IPS-NIHi11 (cell line): ENCODE results near the gene GRID1.
"Not testable (repeated sequence)": the region's sequence is repeated elsewhere in the genome, so short reads cannot be mapped to it uniquely, and the experiment has no call there.

Source experiments
- DNase-seq: peaks from one replicate; pipeline ENCODE4 v3.0.0; 2012; ENCODE audit warnings: mixed read lengths, low spot score

Gene GRID1

GRCh38 chr10:86190291-86190690, 176.3 kb downstream of the GRID1 start:
- no peak for DNase-seq

GRCh38 chr10:86189891-86190290, 176.7 kb downstream of the GRID1 start:
- DNase-seq: no peak

DNA sequence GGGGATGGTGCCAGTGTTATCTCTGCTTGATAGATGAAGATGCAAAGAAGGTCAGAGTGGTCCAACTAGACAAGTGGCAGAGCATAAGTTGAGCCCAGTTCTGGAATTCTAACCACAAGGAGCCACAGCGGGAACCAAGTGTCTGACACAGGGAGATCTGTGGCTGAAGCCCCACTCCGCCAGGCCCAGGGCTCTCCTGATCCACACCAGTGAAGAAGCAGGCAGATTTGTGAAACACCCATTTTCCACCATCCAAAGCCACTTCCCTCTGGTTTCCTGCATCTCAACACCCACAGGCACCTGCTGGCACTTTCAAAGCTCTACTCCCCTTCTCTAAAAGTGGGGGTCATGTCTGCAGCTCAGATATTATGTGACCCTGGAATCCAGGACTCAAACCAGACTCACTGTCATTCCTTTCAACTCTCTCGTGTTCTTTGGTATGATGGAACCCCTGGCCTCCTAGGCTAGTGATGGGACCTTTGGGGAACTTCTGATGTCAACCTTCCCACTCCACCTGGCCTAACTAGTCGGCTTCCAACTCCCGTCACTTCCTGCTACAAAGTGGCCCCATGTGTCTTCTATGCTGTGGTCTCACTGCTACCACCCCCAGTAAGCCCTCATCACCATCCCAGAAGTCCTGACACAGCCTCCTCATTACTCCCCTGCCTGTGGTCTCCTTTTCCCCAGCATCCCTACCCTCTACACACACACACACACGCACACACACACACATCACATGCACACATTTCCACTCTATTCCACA, 177.6 kb downstream of the GRID1 start:
- no peak for DNase-seq

GRCh38 chr10:86188326-86188725, 178.3 kb downstream of the GRID1 start:
- DNase-seq: no peak

DNA sequence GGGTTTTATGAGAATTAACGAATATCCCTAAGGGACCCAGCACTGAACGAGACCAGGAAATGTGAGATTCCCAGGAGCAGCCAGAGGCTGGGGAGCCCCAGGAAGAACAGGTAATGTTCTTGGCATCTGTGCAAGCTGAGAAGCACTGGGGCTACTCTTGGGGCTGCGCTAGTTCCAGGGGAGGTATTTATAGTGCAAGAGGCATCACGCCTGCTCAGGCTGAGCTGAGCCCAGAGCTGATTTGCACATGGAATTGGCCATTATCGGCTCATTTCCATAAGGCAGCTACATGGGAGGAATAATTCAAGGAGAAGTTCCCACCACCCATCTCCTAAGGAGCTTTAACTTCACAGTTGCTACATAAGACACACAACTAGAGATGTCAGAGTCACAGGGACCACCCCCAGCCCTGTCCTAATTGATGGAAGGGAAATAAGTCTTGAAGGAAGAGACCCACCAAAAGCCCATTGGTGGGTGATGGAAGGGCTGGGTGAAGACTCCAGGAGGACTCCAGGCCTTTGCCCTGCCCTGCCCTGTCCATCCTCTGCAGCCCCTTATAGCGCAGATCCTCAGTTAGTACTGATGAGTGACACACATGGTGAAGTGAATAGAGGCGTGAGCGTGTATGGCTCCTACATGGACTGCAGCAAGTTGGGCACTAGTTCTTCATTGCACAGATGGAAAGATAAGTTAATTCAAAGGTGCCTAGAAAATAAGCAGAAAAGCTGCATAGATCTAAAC, 178.9 kb downstream of the GRID1 start:
- no peak for DNase-seq

- no peak for DNase-seq
Measured at GRCh38 chr10:86186633-86187032, 180.0 kb downstream of the GRID1 start.

GRCh38 chr10:86182595-86182994, 184.0 kb downstream of the GRID1 start:
- no peak for DNase-seq

- no peak for DNase-seq
Measured at GRCh38 chr10:86182150-86182549, 184.4 kb downstream of the GRID1 start.

DNA sequence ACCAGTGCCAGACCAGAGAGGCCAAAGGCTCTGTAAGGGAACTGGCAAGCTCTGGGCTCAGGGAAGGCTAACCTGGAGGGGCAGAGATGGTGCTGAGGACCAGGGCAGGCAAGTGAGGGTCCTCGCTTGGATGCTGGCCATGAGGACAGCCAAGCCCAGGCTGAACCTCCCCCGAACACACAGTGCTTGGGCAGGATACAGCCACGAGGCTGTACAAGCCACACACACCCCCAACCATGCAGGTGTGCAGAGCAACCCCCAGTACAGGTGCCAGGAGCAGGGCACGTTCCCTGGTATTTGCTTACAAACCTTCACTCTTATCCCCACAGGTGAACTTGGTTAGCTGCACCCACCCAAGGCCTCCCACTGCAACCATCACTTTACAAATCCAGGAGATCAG, 185.7 kb downstream of the GRID1 start:
- DNase-seq: no peak

DNA sequence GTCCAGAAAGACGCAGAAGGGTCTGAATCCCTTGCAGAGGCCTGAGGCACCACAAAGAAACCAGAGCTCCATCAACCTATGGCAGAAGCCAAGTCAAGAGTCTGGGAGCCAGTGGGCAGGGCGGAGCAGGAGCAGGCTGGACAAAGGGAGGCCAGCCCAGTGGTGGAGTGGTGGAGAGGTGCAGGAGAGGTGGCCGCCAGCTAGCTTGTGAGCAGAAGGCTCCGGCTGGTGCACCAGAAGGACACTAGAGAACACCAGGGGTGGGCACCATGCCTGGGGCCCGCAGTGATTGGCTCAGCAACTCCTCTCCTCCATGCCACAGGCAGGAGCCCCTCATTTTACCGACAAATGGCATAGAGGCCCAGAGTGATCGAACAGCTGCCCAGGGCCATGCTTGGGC, 186.6 kb downstream of the GRID1 start:
- no peak for DNase-seq

DNA sequence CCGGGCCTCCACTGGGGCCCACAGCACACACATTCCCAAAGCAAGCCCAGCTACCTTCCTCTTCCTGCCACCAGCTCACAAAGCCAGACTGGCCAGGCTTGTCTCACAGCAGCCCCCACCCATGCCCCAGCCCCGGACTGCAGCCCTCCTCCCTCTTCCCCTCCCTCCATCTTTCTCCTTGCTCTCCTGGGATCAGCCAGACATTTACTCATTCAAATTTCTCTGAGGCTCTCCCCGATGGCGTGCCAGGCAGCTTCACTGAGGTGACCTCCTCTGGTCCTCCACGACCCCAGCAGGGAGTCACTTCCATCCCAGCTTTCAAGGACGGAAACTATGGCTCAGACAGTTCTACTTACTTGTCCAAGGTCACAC, 187.5 kb downstream of the GRID1 start:
- DNase-seq: no peak

- DNase-seq: peak; percentile 87
Measured at GRCh38 chr10:86178401-86179152, 188.0 kb downstream of the GRID1 start.

DNA sequence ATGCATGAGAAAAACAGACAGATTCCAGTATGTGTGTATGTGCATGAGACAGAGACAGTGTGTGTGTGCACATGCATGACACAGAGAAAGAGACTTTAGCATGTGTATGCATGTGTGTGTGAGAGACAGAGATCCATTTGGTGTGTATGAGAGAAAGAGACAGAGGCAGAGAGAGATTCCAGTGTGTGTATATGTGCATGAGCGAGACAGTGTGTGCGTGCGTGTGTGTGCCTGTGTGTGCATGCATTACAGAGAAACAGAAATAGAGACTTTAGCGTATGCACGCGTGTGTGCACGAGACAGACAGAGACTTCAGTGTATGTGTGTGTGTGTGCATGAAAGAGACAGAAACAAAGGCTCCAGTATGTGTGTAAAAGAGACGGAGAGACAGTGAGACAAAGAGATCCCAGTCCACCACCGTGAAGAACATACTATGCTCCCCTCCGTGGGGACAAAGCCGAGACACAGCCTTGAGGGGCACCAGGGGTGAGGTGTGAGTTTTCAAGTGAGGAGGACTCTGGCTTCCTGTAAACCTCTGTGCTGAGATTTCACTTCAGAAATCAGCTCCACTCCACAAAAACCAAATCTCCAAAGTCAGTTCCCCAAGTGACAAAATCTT, 188.9 kb downstream of the GRID1 start:
- no peak for DNase-seq

DNA sequence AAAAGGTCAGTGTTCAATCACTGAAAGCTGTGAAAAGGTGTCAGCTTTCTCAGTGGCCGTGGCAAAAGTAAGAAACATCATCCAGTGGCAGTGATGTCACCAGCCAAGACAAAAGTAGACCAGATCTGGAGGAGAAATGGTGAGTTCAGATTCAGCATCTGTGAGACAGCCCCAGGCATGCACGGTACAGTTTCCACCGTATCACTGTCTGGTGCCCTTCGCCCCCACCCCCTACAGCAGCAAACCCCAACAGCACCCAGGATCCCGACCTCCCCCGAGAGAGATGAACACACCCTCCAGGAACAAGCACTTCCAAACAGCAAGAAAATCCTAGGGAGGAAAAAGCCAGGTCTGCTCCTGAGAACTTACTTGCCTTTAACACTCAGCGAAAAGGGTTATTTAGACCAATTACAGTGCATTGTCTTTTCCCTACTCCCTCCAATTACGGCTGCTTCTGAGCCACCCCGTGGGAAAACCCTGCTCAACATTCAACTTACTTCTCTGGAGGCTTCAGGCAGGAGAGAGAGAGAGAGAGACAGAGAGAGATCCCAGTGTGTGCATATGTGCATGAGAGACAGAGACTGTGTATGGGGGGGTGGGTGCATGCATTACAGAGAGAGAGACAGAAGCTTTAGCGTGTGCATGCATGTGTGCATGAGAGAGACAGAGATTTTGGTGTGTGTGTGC, 189.6 kb downstream of the GRID1 start:
- DNase-seq: no peak

GRCh38 chr10:86175476-86175875, 191.1 kb downstream of the GRID1 start:
- DNase-seq: not testable (repeated sequence)

GRCh38 chr10:86172301-86172700, 194.3 kb downstream of the GRID1 start:
- DNase-seq: no peak

DNA sequence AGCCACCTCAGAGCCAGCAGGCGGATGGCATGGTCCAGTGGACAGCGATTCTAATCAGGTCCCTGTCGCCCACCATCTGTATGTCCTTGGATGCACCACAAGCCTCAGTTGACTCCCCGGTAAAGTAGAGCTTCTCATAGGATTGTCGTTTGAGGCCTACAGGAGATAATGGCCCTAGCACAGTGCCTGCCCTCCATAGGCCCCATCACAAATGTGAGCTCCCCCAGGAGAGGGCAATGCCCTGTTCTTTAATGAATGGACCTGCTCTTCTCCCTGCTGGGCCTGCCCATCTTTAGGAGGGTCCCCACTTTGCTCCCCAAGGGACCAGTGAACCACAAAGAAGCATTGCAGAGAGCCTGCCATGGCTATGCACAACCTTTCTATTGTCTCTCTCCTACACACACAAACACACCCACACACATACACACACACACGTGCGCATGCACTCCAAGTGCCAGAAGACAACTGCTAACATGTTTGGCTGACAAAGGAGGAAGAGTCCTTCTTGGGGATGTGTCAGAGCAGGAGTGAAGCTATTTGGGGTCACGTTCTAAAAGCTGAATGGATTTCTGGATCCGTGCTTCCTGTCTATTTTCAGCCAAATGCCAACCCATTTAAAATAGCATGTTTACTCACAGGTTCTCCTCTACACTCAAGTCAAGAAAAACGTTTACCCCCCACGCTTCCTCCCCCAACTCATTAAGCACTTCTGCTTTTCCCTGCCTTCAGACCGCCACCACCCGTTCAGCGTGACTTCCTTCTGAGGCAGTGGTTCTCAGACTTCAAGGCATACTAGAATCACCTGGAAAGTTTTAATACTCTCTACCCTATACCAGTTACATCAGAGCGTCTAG, 196.1 kb downstream of the GRID1 start:
- DNase-seq: no peak

DNA sequence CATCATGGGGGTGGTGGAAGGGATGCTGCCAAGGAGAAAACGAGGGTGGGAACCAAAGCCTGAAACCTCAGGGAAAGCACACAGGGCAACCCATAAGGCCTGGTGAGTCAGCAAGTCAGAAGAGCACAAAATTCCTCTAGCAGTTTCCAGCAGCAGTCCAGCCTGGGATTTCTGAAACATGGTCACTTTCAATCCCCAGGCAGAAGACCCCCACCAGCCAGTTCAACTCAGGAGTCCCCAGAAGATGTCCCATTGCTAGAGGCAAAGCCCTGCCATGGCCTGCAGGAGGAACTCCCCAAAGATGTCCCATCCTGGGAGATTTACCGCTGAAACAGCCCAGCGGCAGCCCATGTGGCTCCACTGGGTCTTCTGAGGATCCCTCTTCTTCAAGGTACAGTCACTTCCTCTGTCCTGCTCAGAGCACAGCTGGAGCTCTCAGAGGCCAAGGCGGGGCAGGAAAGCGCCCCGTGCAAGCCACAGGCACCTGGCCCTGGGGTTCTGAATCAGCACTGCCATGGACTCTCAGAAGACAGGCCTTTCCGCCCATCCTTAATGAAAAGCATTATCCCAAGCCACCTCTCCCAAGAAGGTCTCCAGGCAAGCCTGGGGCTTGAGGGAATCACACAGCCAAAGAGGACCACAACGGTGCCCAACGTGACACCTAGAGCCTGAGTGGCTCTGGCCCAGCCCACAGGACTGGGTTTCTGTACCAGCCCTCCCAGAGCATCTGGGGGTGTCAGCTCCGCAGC, 196.9 kb downstream of the GRID1 start:
- DNase-seq: no peak

- DNase-seq: no peak
Measured at GRCh38 chr10:86169066-86169465, 197.5 kb downstream of the GRID1 start.

- DNase-seq: no peak
Measured at GRCh38 chr10:86168256-86168655, 198.3 kb downstream of the GRID1 start.
